ENCODE results near the gene SCD5. TPM values are rescaled to one million over a fixed set of nuclear protein-coding genes. Genes with fewer than 3 reads are reported as not detected.
A peak's percentile ranks its signal among the peaks of the same experiment; 100 is the strongest.

SCD5 gene
- total and polyA plus RNA-seq, 2 of the 13 experiments (the other 11 are each of a cell fraction or from before 2014, with no cell fraction given), result not detected

- intact Hi-C loops (cut with micrococcal nuclease; ENCODE audit: unreplicated experiment) (no loop called here), in situ Hi-C loops (cut with HindIII; ENCODE audit: extremely low pct_ligation_motif_present, low pct_unique_long_range_greater_than_20kb) (no loop called here)
- ChIA-PET CTCF (ENCODE audit: low intra/inter-chr PET ratio, low total read pairs) (interaction anchor here (0.9 kb wide), 1 partner anchor 17 kb away, joined by 4 read pairs; no protein-coding TSS in a partner anchor), POLR2A (no interaction called here)
- no peak overlapping the region for H3K27ac ChIP-seq (ENCODE audit: extremely low read length, insufficient read depth, low read length)
- no peak overlapping the region for H3K9ac ChIP-seq (ENCODE audit: insufficient read depth, low read depth, low read length)
- H3K4me3 ChIP-seq (replicated peaks in 1 of 3; ENCODE audit: insufficient read depth in 1 of 3, low read depth in 2 of 3, low read length in 3 of 3), result no peak overlapping the region
- H3K79me2 ChIP-seq (ENCODE audit: insufficient read depth, low read length), result no peaks in the 10 kb centered on the region
- H3K4me1 ChIP-seq (ENCODE audit: insufficient read depth, low read length), result peaks cover 10% of the 10 kb centered on the region
- H3K9me3 ChIP-seq (ENCODE audit: low read length), result no peaks in the 10 kb centered on the region
- H2AFZ ChIP-seq (ENCODE audit: low read length), result no peak overlapping the region
- peak; percentile 98 for ATAC-seq
- no TSS peak for BruUV-seq (replicated peaks)
- peak; percentile 68 for FAIRE-seq
- no peak overlapping the region for H3K4me2 ChIP-seq (ENCODE audit: low read depth, low read length)
- H3K27me3 ChIP-seq (ENCODE audit: control insufficient read depth in 1 of 2, insufficient read depth in 2 of 2, low read length in 2 of 2), result no peaks in the 10 kb centered on the region; a peak in 3 of 5 replicates
- 15% methylated on average over 2 of the region's 2 CpGs for WGBS (ENCODE audit: low lambda C conversion rate)
- H4K20me1 ChIP-seq (ENCODE audit: insufficient read depth, low read length), result no peaks in the 10 kb centered on the region
- H3K36me3 ChIP-seq (replicated peaks in 1 of 2; ENCODE audit: control insufficient read depth in 1 of 2, insufficient read depth in 2 of 2, low read length in 2 of 2), result no peaks in the 10 kb centered on the region
- peak; percentile 30 for DNase-seq (ENCODE audit: low spot score)
- peak; percentile 27; the same call in 1 of the 2 replicates for TF ChIP-seq SMC3 (IDR thresholded peaks at IDR 0.05; ENCODE audit: low read length)
- peak; percentile 45 for TF ChIP-seq STAG1 (CRISPR knock-in tag; IDR thresholded peaks at IDR 0.05)
- TF ChIP-seq, protein P1, sequence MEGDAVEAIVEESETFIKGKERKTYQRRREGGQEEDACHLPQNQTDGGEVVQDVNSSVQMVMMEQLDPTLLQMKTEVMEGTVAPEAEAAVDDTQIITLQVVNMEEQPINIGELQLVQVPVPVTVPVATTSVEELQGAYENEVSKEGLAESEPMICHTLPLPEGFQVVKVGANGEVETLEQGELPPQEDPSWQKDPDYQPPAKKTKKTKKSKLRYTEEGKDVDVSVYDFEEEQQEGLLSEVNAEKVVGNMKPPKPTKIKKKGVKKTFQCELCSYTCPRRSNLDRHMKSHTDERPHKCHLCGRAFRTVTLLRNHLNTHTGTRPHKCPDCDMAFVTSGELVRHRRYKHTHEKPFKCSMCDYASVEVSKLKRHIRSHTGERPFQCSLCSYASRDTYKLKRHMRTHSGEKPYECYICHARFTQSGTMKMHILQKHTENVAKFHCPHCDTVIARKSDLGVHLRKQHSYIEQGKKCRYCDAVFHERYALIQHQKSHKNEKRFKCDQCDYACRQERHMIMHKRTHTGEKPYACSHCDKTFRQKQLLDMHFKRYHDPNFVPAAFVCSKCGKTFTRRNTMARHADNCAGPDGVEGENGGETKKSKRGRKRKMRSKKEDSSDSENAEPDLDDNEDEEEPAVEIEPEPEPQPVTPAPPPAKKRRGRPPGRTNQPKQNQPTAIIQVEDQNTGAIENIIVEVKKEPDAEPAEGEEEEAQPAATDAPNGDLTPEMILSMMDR (CRISPR knock-in tag; IDR thresholded peaks at IDR 0.05), result peak; percentile 71
- no peak for TF ChIP-seq ZNF615 (CRISPR knock-in tag; IDR thresholded peaks at IDR 0.05; ENCODE audit: borderline replicate concordance)
These were observed 76.7 kb downstream of the SCD5 start for GRCh38 chr4:82721819-82722423.

DNA sequence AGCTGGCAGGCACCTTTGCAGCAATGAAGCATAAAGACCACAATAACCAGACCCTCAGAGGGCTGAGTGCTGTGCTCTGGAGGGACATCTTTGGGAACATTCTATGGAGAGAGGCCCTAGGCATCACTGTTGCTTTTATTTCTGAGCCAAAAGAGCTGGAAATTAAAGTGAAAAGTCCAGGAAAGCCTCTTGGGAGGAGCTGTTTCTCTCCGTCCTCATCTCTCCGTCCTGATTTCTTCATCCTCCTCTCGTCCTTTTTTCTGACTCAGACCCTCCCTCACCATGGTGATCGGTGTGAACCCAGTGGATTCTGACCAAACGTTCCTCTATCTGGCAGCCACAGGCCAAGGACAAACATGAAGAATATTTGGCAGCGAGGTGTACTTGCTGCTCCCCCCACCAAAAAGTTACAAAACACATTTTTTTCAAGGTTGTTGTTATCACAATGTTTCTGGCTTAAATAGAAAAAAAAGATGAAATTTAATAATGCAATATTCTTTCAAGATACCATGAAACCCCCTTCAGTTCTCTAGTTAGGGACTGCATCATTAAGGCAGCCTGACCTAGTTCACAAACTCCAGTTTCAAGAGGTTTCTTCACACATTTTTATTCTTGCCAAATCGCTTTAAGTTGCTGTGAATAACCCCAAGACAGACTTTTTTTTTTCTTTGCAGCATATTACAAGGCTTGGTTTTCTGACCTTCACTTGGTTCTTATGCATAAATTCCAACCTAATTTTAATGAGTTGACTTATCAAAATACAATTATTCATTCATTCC is 80.2 kb downstream of the SCD5 start:
- Histone ChIP-seq H3K27me3 (ENCODE audit: control insufficient read depth in 1 of 2, insufficient read depth in 2 of 2, low read length in 2 of 2) (peaks cover 0 to 2% of the 10 kb centered on the region in 2 experiments; a peak in 2 of 5 replicates), H3K36me3 (replicated peaks in 1 of 2; ENCODE audit: control insufficient read depth in 1 of 2, insufficient read depth in 2 of 2, low read length in 2 of 2) (no peaks in the 10 kb centered on the region), H2AFZ (ENCODE audit: low read length) (no peak overlapping the region), H4K20me1 (ENCODE audit: insufficient read depth, low read length) (no peaks in the 10 kb centered on the region), H3K27ac (ENCODE audit: extremely low read length, insufficient read depth, low read length) (no peak overlapping the region), H3K9ac (ENCODE audit: insufficient read depth, low read depth, low read length) (no peak overlapping the region), H3K4me2 (ENCODE audit: low read depth, low read length) (no peak overlapping the region; the same call in 1 of the 2 replicates), H3K4me1 (ENCODE audit: insufficient read depth, low read length) (peaks cover 28% of the 10 kb centered on the region), H3K79me2 (ENCODE audit: insufficient read depth, low read length) (no peaks in the 10 kb centered on the region), H3K4me3 (replicated peaks in 1 of 3; ENCODE audit: insufficient read depth in 1 of 3, low read depth in 2 of 3, low read length in 3 of 3) (no peak overlapping the region), H3K9me3 (ENCODE audit: low read length) (no peaks in the 10 kb centered on the region)
- intact Hi-C loops (cut with micrococcal nuclease; ENCODE audit: unreplicated experiment), result no loop called here
- WGBS (ENCODE audit: low lambda C conversion rate), result 8% methylated on average over 7 of the region's 7 CpGs
- ATAC-seq (no peak), FAIRE-seq (peak; percentile 53), DNase-seq (ENCODE audit: low spot score) (peak; percentile 9)
- ChIA-PET CTCF (ENCODE audit: low intra/inter-chr PET ratio, low total read pairs) (no interaction called here), POLR2A (no interaction called here)
- in situ Hi-C loops (cut with HindIII; ENCODE audit: extremely low pct_ligation_motif_present, low pct_unique_long_range_greater_than_20kb), result no loop called here
- TF ChIP-seq ZNF263 (CRISPR knock-in tag; IDR thresholded peaks at IDR 0.05) (peak; percentile 54), SMARCE1 (IDR thresholded peaks at IDR 0.05; ENCODE audit: borderline replicate concordance) (no peak), HNF4A (CRISPR knock-in tag; IDR thresholded peaks at IDR 0.05) (peak; percentile 30; the same call in 1 of the 2 replicates)
- TF ChIP-seq, protein P2, sequence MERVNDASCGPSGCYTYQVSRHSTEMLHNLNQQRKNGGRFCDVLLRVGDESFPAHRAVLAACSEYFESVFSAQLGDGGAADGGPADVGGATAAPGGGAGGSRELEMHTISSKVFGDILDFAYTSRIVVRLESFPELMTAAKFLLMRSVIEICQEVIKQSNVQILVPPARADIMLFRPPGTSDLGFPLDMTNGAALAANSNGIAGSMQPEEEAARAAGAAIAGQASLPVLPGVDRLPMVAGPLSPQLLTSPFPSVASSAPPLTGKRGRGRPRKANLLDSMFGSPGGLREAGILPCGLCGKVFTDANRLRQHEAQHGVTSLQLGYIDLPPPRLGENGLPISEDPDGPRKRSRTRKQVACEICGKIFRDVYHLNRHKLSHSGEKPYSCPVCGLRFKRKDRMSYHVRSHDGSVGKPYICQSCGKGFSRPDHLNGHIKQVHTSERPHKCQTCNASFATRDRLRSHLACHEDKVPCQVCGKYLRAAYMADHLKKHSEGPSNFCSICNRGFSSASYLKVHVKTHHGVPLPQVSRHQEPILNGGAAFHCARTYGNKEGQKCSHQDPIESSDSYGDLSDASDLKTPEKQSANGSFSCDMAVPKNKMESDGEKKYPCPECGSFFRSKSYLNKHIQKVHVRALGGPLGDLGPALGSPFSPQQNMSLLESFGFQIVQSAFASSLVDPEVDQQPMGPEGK (CRISPR knock-in tag; IDR thresholded peaks at IDR 0.05), result 0 out of 2 replicates have a peak, but pooled peaks have one; percentile 17
- BruUV-seq (replicated peaks), result no TSS peak
